ENCODE data around the gene MYBPHL. TPM values are rescaled to one million over a fixed set of nuclear protein-coding genes. Genes with fewer than 3 reads are reported as not detected.
A peak's percentile ranks its signal among the peaks of the same experiment; 100 is the strongest.

Gene MYBPHL, protein sequence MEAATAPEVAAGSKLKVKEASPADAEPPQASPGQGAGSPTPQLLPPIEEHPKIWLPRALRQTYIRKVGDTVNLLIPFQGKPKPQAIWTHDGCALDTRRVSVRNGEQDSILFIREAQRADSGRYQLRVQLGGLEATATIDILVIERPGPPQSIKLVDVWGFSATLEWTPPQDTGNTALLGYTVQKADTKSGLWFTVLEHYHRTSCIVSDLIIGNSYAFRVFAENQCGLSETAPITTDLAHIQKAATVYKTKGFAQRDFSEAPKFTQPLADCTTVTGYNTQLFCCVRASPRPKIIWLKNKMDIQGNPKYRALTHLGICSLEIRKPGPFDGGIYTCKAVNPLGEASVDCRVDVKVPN
- total RNA-seq (not detected in 2 replicates), polyA plus RNA-seq (0.57 TPM in 1 of 2 replicates, not detected in the other)

DNA sequence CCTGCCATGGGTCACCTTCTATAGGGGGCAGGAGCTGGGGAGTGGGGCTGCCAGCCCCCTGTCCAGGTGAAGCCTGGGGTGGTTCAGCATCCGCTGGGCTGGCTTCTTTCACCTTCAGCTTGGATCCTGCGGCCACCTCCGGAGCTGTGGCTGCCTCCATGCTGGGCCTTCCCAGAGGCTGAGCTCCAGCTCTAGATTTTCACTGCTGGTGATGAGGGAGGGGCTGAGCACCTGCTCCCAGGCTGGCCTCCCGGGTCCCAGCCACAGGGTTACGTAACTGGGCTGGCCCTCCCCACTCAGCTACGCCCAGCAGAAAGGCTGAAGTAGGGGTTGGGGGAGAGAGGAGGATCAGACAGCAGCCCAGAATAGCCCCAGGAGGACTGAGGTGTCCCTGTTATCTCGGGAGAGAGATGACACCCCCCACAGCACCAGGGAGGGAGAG, at the start of gene MYBPHL:
Gene MYBPHL, minus strand, starts transcription at position 180 of the 442 bp plus-strand sequence. Its CDS starts 20 bp downstream, at position 160.
- no peak for DNase-seq (ENCODE audit: low read depth in 1 of 2, low spot score in 1 of 2)
- Histone ChIP-seq H3K9me3 (ENCODE audit: low read depth) (no peaks in the 10 kb centered on the region), H3K27ac (peak within 1 kb of the TSS; percentile 76), H3K36me3 (no peaks in the 10 kb centered on the region), H3K4me1 (ENCODE audit: low read depth) (peaks cover 31% of the 10 kb centered on the region), H3K4me3 (no peak within 1 kb of the TSS), H3K27me3 (peaks cover 14% of the 10 kb centered on the region)
- no peak for TF ChIP-seq CTCF (IDR thresholded peaks at IDR 0.05; ENCODE audit: low read depth, low read length)

- H3K4me1 ChIP-seq (ENCODE audit: low read depth): no peaks in the 10 kb centered on the region
- TF ChIP-seq CTCF (IDR thresholded peaks at IDR 0.05; ENCODE audit: low read depth, low read length): no peak
- H3K4me3 ChIP-seq: no peak overlapping the region
- peaks cover 15% of the 10 kb centered on the region for H3K36me3 ChIP-seq
- H3K27ac ChIP-seq: no peak overlapping the region
- H3K9me3 ChIP-seq (ENCODE audit: low read depth): no peaks in the 10 kb centered on the region
- DNase-seq (ENCODE audit: low read depth in 1 of 2, low spot score in 1 of 2): no peak
- no peaks in the 10 kb centered on the region for H3K27me3 ChIP-seq
Measured at GRCh38 chr1:109356505-109356904, 49.7 kb upstream of the MYBPHL start.

GRCh38 chr1:109354929-109355328, 48.1 kb upstream of the MYBPHL start:
- Histone ChIP-seq H3K4me3 (no peak overlapping the region), H3K4me1 (ENCODE audit: low read depth) (no peaks in the 10 kb centered on the region), H3K27me3 (no peaks in the 10 kb centered on the region), H3K9me3 (ENCODE audit: low read depth) (no peaks in the 10 kb centered on the region), H3K36me3 (peaks cover 29% of the 10 kb centered on the region), H3K27ac (no peak overlapping the region)
- TF ChIP-seq CTCF (IDR thresholded peaks at IDR 0.05; ENCODE audit: low read depth, low read length): no peak
- DNase-seq (ENCODE audit: low read depth in 1 of 2, low spot score in 1 of 2): no peak

GRCh38 chr1:109351457-109351856, 44.6 kb upstream of the MYBPHL start:
- Histone ChIP-seq H3K27me3 (no peaks in the 10 kb centered on the region), H3K4me3 (no peak overlapping the region), H3K36me3 (peaks cover 42% of the 10 kb centered on the region), H3K27ac (no peak overlapping the region), H3K9me3 (ENCODE audit: low read depth) (no peaks in the 10 kb centered on the region), H3K4me1 (ENCODE audit: low read depth) (peaks cover 3% of the 10 kb centered on the region)
- no peak for TF ChIP-seq CTCF (IDR thresholded peaks at IDR 0.05; ENCODE audit: low read depth, low read length)
- DNase-seq (ENCODE audit: low read depth in 1 of 2, low spot score in 1 of 2): no peak

GRCh38 chr1:109350655-109351054, 43.8 kb upstream of the MYBPHL start:
- H3K27me3 ChIP-seq: no peaks in the 10 kb centered on the region
- no peaks in the 10 kb centered on the region for H3K9me3 ChIP-seq (ENCODE audit: low read depth)
- TF ChIP-seq CTCF (IDR thresholded peaks at IDR 0.05; ENCODE audit: low read depth, low read length): no peak
- no peak for DNase-seq (ENCODE audit: low read depth in 1 of 2, low spot score in 1 of 2)
- peaks cover 42% of the 10 kb centered on the region for H3K36me3 ChIP-seq
- H3K27ac ChIP-seq: no peak overlapping the region
- H3K4me1 ChIP-seq (ENCODE audit: low read depth): peaks cover 3% of the 10 kb centered on the region
- no peak overlapping the region for H3K4me3 ChIP-seq
